Measurements from ENCODE around the gene GPATCH11.

The GPATCH11 gene

GRCh38 chr2:37104178-37104577 lies 19.9 kb downstream of the GPATCH11 start:
- TF ChIP-seq CTCF (conservative IDR thresholded peaks at IDR 0.05; ENCODE audit: low read length): no peak
- no peak overlapping the region for H3K4me3 ChIP-seq (ENCODE audit: low read length)
- DNase-seq (ENCODE audit: low read depth): no peak

- DNase-seq (ENCODE audit: low read depth): no peak
- no peak for TF ChIP-seq CTCF (conservative IDR thresholded peaks at IDR 0.05; ENCODE audit: low read length)
Observed at GRCh38 chr2:37105150-37105549, 20.8 kb downstream of the GPATCH11 start.

GRCh38 chr2:37109523-37109922 lies 25.2 kb downstream of the GPATCH11 start:
- no peak for DNase-seq (ENCODE audit: low read depth)
- no peak for TF ChIP-seq CTCF (conservative IDR thresholded peaks at IDR 0.05; ENCODE audit: low read length)

More at GRCh38 chr2:37105150-37105549, 20.8 kb downstream of the GPATCH11 start:
- H3K4me3 ChIP-seq (ENCODE audit: low read length): no peak overlapping the region

GRCh38 chr2:37110306-37111212 lies 26.2 kb downstream of the GPATCH11 start:
- no peak overlapping the region for H3K4me3 ChIP-seq (ENCODE audit: low read length)
- TF ChIP-seq CTCF (conservative IDR thresholded peaks at IDR 0.05; ENCODE audit: low read length): no peak

More at GRCh38 chr2:37109523-37109922, 25.2 kb downstream of the GPATCH11 start:
- H3K4me3 ChIP-seq (ENCODE audit: low read length): no peak overlapping the region

GRCh38 chr2:37111958-37112357 lies 27.6 kb downstream of the GPATCH11 start:
- TF ChIP-seq CTCF (conservative IDR thresholded peaks at IDR 0.05; ENCODE audit: low read length): no peak

More at GRCh38 chr2:37110306-37111212, 26.2 kb downstream of the GPATCH11 start:
- no peak for DNase-seq (ENCODE audit: low read depth)

GRCh38 chr2:37117566-37117965 lies 33.2 kb downstream of the GPATCH11 start:
- TF ChIP-seq CTCF (conservative IDR thresholded peaks at IDR 0.05; ENCODE audit: low read length): no peak
- no peak for DNase-seq (ENCODE audit: low read depth)
- no peak overlapping the region for H3K4me3 ChIP-seq (ENCODE audit: low read length)

More at GRCh38 chr2:37111958-37112357, 27.6 kb downstream of the GPATCH11 start:
- H3K4me3 ChIP-seq (ENCODE audit: low read length): no peak overlapping the region
- DNase-seq (ENCODE audit: low read depth): no peak

GRCh38 chr2:37119157-37119556 lies 34.8 kb downstream of the GPATCH11 start:
- no peak overlapping the region for H3K4me3 ChIP-seq (ENCODE audit: low read length)
- TF ChIP-seq CTCF (conservative IDR thresholded peaks at IDR 0.05; ENCODE audit: low read length): no peak
- no peak for DNase-seq (ENCODE audit: low read depth)

Data from AG10803 (cell line).